ENCODE results near the gene ST8SIA6.

ST8SIA6 gene

GRCh38 chr10:17307123-17307522 lies 147.3 kb downstream of the ST8SIA6 start:
- Histone ChIP-seq H3K27me3 (ENCODE audit: insufficient read depth, poor library complexity, severe bottlenecking) (no peaks in the 10 kb centered on the region), H3K4me3 (replicated peaks; ENCODE audit: insufficient read depth, low read length) (no peak overlapping the region), H3K27ac (replicated peaks) (no peak overlapping the region)
- TF ChIP-seq SPI1 (IDR thresholded peaks at IDR 0.05; ENCODE audit: borderline replicate concordance, low read depth): no peak
- DNase-seq (ENCODE audit: low read depth in 1 of 2, low spot score in 1 of 2): no peak

DNA sequence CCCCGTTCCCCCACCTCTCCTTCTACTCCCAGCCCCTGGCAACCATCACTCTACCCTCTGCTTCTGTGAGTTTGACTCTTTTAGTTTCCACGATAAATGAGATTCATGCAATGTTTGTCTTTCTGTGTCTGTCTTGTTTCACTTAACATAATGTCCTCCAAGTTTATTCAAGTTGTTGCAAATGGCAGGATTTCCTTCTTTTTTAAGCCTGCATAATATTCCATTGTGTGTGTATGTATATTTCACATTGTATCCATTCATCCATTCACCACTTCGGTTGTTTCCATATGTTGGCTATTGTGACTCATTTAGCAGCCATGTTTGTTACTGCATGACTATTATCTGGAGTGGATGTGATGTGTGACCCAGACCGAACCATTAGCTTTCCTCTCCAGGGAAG lies 162.0 kb downstream of the ST8SIA6 start:
- no peaks in the 10 kb centered on the region for H3K27me3 ChIP-seq (ENCODE audit: insufficient read depth, poor library complexity, severe bottlenecking)
- TF ChIP-seq GABPA (IDR thresholded peaks at IDR 0.05; ENCODE audit: low read depth): no peak
- TF ChIP-seq POLR2AphosphoS5 (IDR thresholded peaks at IDR 0.05; ENCODE audit: low read depth): no peak
- no peak for TF ChIP-seq CTCF (IDR thresholded peaks at IDR 0.05; ENCODE audit: insufficient read depth, low read length)
- TF ChIP-seq REST (IDR thresholded peaks at IDR 0.05; ENCODE audit: insufficient replicate concordance, low read depth): no peak
- TF ChIP-seq SPI1 (IDR thresholded peaks at IDR 0.05; ENCODE audit: borderline replicate concordance, low read depth): no peak
- no peak for DNase-seq (ENCODE audit: low read depth in 1 of 2, low spot score in 1 of 2)
- no peak overlapping the region for H3K27ac ChIP-seq (replicated peaks)
- no peak overlapping the region for H3K4me3 ChIP-seq (replicated peaks; ENCODE audit: insufficient read depth, low read length)

GRCh38 chr10:17290226-17290625 lies 164.2 kb downstream of the ST8SIA6 start:
- Histone ChIP-seq H3K27me3 (ENCODE audit: insufficient read depth, poor library complexity, severe bottlenecking) (no peaks in the 10 kb centered on the region), H3K4me3 (replicated peaks; ENCODE audit: insufficient read depth, low read length) (no peak overlapping the region), H3K27ac (replicated peaks) (no peak overlapping the region)
- TF ChIP-seq CTCF (IDR thresholded peaks at IDR 0.05; ENCODE audit: insufficient read depth, low read length) (no peak), POLR2AphosphoS5 (IDR thresholded peaks at IDR 0.05; ENCODE audit: low read depth) (no peak), REST (IDR thresholded peaks at IDR 0.05; ENCODE audit: insufficient replicate concordance, low read depth) (no peak), SPI1 (IDR thresholded peaks at IDR 0.05; ENCODE audit: borderline replicate concordance, low read depth) (no peak), GABPA (IDR thresholded peaks at IDR 0.05; ENCODE audit: low read depth) (no peak)
- DNase-seq (ENCODE audit: low read depth in 1 of 2, low spot score in 1 of 2): no peak

DNA sequence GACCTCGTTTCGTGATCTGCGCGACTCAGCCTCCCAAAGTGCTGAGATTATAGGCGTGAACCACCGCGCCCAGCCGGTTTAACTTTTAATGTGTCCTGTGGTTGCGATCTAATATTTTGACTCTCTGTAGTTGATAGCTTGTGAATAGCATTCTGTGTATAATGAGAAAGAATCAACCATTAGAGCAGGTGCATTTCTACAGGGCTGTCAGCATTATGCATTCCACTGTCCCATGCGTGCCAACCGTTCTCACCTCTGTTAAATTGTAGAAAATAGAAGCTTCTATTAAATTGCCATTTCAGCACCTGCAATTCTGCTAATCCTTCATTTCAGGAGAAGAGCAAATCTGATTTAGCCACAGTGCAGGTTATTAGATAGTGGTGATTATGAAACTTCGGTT lies 164.6 kb downstream of the ST8SIA6 start:
- no peak overlapping the region for H3K27ac ChIP-seq (replicated peaks)
- no peak for TF ChIP-seq POLR2AphosphoS5 (IDR thresholded peaks at IDR 0.05; ENCODE audit: low read depth)
- no peak for TF ChIP-seq SPI1 (IDR thresholded peaks at IDR 0.05; ENCODE audit: borderline replicate concordance, low read depth)
- TF ChIP-seq REST (IDR thresholded peaks at IDR 0.05; ENCODE audit: insufficient replicate concordance, low read depth): no peak
- TF ChIP-seq GABPA (IDR thresholded peaks at IDR 0.05; ENCODE audit: low read depth): no peak
- TF ChIP-seq CTCF (IDR thresholded peaks at IDR 0.05; ENCODE audit: insufficient read depth, low read length): no peak
- no peak overlapping the region for H3K4me3 ChIP-seq (replicated peaks; ENCODE audit: insufficient read depth, low read length)
- no peaks in the 10 kb centered on the region for H3K27me3 ChIP-seq (ENCODE audit: insufficient read depth, poor library complexity, severe bottlenecking)
- DNase-seq (ENCODE audit: low read depth in 1 of 2, low spot score in 1 of 2): no peak
